ENCODE data around the gene TUBGCP3. TPM values are rescaled to one million over a fixed set of nuclear protein-coding genes. Genes with fewer than 3 reads are reported as not detected.
"Not testable (repeated sequence)": the region's sequence is repeated elsewhere in the genome, so short reads cannot be mapped to it uniquely, and the experiment has no call there.

The TUBGCP3 gene
- total RNA-seq, 1 experiment from 2014 or later: 21.4 TPM

DNA sequence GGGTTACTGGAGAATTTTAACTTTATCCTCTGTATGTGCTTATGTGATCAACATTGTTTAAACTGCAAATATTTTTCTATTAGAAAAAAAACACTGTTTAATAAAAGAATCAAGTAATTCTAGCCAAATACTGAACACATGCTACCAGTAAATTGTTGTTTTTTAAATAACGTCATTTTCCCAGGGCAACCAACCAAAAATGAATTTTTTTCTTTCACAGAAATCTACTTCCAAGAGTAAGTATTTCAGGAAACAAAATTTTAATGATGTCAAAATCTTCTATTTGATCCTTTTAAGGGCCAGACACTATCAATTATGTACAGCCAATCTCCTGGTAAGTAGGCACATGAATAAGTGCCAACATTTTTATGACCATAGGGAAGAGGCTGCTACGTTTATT, 57.1 kb downstream of the TUBGCP3 start:
- DNase-seq (ENCODE audit: low read depth): no peak

DNA sequence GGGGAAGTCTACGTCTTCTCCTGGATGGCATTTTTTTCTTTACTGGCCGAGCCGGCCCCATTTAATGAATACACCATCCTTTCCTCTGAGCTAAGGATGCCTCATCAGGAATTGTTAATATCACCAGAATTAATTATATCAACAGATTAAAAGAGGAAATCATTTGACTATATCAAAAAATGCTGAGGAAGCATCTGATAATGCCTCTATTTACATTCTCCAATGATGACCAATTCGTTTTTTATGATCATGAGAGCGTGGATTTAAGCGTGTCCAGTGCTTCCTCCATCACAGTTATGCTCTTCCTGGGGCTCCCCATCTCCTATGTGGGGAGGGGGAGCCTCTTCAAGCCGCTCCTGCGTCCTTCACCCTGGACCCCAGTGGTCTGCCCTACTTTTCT, 58.7 kb downstream of the TUBGCP3 start:
- DNase-seq (ENCODE audit: low read depth): no peak

DNA sequence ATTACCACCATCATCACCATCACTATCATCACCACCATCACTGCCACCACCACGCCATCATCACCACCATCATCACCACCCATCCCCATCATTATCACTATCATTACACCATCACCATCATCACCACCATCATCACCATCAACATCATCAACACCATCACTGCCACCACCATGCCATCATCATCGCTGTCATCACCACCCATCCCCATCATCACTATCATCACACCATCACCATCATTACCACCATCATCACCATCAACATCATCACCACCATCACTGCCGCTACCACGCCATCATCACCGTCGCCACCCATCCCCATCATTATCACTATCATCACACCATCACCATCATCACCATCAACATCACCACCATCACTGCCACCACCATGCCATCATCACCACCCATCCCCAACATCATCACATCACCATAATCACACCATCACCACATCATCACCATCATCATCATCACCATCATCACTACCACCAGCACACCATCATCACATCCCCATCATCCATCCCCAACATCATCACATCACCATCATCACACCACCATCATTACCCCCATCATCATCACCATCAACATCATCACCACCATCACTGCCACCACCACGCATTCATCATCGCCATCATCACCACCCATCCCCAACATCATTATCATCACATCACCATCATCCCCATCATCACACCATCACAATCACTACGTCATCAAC, 61.7 kb downstream of the TUBGCP3 start:
- DNase-seq (ENCODE audit: low read depth): no peak

DNA sequence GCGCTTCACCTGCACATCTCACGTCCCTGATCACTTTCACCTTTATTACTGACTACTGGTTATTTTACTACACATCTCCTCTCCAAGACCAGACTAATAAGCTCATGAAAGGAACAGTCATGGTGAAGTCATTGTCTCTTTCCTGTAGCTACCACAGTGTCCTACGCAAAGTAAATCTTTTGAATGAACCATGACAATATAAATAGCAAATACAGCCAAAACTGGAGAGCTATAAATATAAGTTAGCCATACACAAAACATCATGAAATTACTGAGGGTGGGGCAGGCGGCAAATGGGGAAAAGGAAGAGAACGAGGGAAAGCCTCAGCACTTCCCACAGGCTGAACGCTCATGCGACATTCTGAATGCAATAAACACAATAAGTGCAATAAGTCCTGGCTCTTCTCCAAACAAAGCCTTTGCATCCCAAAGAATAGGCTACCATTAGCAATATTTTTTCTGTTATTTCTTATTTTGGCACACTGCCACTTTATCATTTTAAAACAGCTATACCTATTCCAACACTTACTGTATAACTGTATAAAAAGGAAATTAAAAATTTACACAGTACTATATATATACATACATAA, 62.5 kb downstream of the TUBGCP3 start:
- no peak for DNase-seq (ENCODE audit: low read depth)

DNA sequence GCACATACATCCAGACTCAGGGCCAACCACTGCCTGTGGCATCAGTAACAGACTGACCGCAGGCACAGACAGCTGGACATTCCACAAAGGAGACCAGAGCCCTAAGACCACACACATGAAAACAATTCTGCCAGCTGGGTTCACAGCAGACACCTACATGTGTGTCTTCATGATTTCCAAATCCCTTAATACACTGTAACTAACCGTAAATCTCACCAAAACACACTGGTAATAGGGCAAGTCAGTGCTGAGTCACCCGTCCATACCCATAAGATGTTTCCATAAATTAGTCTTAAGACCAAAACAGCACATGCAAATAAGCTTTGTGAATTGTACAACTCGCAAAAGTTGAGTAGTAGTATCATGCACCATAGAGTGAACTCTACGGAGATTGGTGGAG, 65.4 kb downstream of the TUBGCP3 start:
- peak; percentile 89 for DNase-seq (ENCODE audit: low read depth)

DNA sequence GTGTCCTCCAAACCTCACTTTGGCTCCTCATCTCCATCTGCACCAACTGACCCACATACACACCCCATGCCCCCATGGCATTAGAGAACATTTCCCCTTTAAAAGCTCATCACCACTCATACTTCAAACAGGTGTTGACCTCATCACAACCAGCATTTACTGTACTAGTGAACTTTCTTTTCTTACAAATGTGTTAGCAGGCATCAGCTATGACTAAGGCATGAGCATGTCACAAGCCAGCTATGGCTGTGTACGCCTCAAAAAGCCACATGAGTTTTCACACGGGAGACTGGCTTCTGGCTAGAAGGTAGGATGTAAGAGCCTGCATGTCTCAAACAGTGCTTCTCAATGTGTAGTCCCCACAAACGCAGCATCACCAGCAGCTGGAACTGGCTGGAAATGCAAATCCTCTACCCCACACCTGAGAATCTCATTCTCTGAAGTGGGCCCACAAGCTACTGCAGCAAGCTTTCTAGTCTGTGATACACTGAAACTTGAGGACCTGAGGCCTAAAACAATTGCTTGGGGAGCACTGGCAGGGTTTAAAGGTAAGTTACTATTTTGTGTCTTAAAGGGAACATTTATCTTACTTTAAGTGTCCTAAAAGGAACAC, 66.8 kb downstream of the TUBGCP3 start:
- peak; percentile 32 for DNase-seq (ENCODE audit: low read depth)

DNA sequence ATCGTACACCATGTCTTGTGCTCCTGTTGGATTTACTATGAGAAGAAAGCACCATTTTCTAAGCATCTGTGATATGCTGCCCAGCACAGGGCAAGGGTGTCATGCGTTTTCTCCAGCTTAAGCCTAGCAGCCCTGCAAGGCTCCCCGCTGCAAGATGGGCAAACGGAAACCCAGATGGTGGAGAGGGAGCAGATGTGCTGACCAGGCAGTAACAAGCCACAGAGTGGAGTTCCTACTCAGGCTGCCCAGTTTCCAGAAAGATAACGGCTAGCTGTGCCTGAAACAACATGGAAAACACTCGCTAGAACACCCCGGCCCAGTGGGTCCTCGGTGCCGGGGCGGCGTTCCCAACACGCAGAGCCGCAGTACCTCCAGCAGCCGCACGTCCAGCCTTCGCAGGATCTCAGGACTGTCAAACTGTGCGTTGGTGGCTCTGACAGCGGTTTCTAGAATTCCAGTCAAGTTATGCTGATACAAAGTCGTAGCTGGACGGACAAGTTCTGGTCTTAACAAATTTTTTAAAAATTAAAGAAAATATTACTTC, 68.4 kb downstream of the TUBGCP3 start:
- DNase-seq (ENCODE audit: low read depth): no peak

DNA sequence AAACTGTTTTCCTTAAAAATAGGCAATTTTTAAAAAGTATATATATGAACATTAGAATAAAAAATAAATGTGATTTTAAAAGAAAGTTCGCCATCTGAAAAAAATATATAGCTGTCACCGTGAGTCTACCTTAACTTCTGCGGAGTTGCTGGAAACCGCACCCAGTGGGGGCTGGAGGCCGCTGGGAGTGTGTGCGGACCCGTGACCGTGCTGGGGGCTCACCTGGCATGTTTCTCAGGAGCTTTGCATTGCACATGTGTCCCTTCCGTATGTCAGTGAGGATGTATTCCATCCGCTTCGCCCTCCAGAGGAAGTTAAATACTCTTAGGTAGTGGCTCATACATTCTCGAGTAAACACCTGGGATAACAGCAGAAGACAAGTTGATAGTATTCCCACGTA, 71.7 kb downstream of the TUBGCP3 start:
- no peak for DNase-seq (ENCODE audit: low read depth)

DNA sequence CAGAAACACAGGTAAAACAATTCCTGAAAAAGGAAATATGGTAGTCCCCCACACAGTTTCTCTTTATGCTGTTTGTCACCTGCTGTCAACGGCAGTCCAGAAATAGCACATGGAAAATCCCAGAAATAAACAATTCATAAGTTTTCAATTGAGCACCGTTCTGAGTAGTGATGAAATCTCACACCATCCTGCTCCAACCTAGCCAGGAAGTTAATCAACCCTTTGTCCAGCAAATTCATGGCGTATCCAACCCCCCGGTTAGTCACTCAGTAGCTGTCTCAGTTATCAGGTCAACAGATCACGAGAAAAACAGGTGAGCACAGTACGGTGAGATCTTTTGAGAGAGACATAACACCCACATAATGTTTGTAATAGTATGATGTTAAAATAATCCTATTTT, 74.2 kb downstream of the TUBGCP3 start:
- no peak for DNase-seq (ENCODE audit: low read depth)

DNA sequence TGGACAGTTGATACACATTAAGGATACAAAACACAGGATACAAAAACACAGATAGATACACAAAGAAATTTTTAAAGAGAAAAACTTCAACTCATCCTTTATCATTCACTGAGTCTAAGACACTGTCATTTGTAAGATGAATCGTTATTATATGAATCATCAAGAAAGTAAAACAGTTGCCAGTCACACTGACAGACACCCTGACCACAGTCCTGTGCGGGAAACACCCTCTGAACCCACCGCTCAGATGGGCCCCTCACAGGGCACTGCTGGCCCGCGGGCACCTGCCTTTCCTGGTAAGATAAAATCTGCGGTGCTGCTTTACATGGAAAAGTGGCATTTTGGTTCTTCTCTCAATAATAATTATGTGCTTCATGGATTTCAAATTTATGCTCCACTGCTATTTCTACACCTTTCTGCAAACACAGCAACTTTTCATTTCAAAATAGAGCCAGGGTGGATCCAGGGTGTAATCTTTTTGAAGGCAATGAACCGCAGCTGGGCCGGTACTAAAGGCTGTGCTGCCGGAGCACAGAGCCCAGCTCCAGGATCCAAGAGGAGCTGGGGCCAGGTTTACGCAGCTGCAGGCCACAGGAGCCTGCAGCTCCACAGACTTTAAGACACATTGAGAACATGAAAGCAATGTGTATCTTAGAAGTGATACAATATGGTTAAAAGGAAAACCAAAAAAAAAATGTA, 76.8 kb downstream of the TUBGCP3 start:
- DNase-seq (ENCODE audit: low read depth): peak; percentile 13

DNA sequence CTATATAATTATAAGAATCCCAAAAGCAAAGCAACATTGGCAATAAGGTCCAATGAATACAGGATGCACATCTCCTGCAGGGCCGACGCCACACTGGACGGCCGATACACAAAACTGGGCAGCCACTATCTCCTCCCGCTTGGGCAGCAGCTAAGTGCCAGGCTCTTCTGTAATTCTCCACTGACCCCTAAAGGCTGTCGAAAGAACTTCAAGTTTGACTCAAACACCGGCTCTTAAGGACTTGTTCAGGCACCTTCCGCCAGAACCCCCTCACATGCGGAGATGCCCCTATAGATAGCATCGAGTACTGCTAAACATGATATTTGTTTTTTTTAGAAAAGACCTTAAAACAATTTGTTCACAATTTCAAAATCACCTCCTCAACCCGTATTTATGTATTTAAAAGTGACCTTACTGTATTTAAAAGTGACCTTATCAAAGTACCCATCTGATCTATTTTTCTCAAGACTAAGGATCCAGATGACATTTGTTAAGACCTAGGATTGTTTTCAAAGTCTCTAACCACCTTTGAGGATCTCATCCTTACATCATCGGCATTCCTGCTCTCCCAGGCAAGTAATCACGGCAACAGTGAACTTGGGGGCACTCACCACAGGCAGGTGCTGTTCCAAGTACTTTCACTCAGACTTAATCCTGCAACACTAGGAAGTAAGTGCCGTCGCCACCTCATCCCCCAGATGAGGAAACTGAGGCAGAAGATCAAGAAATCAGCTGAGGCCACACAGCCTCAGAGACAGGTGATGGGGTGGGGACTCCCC, 77.8 kb downstream of the TUBGCP3 start:
- peak; percentile 64 for DNase-seq (ENCODE audit: low read depth)

DNA sequence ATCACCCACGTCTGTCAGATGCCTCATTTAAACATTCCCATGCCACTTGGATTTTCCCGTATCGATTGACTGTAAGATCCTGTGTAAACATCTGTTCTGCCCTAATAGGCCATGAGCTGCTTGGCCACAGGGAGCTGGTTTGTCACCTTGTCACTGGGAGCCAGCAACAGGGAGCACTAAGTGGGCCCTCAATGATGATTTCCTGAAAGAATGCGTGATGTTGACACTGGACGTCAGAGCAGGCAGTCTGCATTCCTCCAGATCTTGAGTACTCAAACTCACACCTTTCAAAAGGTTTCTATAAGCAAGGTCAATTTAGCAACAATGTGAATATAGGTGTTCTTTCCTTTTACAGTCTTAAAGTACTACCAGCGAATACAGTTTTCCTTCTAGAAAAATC, 78.8 kb downstream of the TUBGCP3 start:
- DNase-seq (ENCODE audit: low read depth): no peak

DNA sequence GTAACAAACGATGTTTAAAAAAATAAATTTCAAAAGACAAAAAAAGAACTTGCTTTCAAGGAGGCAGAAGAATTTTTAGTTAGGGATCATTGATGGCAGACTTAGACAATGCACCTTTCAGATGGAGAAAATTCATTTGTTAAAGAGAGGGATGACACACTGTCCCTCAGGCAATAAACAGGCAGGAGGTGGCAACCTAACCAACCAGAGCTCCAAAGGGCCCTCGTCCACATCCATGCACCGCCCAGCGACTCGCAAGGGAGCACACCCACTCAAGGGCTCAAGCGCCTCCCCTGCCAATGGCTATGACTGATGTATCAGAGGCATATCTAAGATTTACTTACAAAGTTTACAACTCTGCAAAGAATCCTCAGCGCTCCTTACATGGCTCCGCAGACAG, 81.9 kb downstream of the TUBGCP3 start:
- DNase-seq (ENCODE audit: low read depth): no peak

DNA sequence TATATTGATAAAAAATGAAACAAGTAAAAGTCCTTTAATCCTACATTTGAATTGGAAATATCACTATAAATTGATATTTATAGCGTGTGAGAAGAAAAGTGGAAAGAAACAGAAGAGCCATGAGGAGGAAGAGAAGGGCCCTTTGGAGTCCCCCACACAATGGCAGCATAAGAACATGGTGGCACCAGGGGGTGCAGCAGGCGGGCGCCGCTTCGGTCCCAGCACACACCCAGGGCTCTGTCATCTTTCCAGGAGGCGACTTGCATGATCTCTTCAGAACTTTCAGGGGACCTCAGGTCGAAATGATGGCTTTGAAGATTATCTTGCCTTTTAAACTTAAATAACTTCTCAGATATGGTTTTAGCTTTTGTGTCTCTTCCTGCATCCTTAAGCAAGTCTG, 91.8 kb downstream of the TUBGCP3 start:
- DNase-seq (ENCODE audit: low read depth): no peak

DNA sequence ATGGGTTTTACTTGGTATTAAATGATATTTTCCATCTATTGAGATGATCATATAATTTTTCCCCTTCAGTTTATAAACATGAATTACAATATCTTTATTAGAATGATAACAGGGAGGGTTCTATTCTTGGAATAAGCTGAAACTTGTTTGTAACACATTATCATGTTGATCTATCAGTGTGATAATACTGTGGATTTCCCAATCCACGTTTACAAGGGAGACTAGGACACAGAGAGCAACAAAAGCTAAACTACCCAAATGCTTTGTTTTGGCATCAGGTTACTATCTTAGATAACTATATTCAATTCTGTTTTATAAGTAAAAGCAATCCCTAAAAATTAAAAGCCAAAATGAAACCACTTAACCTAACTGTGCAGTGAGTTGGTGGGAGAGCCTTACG, 92.5 kb downstream of the TUBGCP3 start:
- no peak for DNase-seq (ENCODE audit: low read depth)

DNA sequence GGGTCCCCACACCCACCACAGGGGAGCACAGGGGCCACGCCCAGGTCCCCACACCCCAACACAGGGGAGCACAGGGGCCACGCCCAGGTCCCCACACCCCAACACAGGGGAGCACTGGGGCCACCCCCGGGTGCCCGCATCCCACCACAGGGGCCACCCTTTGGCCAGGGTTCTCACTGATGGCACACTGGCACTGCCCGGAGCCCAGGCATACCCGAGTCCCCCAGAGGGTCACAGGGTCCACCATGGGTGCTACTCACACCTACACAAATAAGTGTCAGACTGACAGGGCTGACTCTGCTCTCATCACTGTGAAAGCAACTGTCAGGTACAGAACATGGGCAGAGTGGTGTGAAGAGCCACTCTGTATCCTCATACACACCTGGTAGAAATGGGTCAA, 98.8 kb downstream of the TUBGCP3 start:
- DNase-seq (ENCODE audit: low read depth): no peak

DNA sequence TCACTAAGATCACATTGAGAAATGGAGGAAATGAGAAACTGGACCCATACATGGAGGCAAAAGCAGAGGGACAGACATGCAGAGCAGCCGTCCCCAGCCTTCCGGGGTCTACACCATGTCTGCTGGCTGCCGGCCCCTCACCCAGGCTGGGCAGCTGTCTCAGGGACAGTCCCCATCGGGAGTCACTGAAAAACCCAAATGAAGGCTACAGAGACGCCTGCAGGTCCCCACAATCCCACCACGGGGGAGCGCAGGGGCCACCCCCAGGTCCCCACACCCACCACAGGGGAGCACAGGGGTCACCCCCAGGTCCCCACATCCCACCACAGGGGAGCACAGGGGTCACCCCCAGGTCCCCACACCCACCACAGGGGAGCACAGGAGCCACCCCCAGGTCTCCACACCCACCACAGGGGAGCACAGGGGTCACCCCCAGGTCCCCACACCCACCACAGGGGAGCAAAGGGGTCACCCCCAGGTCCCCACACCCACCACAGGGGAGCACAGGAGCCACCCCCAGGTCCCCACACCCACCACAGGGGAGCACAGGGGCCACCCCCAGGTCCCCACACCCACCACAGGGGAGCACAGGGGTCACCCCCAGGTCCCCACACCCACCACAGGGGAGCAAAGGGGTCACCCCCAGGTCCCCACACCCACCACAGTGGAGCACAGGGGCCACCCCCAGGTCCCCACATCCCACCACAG, 99.5 kb downstream of the TUBGCP3 start:
- not testable (repeated sequence) for DNase-seq (ENCODE audit: low read depth)

DNA sequence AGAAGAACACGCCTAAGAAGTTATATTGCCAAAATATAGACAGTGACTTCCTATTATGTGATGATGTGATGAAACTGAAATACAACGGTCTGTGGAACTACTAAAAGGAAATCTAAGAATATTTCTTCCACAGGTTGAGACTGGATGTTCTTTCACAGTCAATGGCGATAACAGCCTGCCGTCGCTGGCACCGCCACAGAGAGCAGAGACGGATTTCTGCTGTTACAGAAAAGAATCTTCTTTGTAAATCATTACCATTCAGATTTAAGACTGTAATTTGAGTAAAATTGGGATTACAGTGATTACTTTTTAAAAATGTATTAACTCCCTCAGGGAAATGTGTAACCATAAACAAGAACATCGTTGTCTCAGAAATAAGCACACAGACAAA, 100.8 kb downstream of the TUBGCP3 start:
- DNase-seq (ENCODE audit: low read depth): no peak

DNA sequence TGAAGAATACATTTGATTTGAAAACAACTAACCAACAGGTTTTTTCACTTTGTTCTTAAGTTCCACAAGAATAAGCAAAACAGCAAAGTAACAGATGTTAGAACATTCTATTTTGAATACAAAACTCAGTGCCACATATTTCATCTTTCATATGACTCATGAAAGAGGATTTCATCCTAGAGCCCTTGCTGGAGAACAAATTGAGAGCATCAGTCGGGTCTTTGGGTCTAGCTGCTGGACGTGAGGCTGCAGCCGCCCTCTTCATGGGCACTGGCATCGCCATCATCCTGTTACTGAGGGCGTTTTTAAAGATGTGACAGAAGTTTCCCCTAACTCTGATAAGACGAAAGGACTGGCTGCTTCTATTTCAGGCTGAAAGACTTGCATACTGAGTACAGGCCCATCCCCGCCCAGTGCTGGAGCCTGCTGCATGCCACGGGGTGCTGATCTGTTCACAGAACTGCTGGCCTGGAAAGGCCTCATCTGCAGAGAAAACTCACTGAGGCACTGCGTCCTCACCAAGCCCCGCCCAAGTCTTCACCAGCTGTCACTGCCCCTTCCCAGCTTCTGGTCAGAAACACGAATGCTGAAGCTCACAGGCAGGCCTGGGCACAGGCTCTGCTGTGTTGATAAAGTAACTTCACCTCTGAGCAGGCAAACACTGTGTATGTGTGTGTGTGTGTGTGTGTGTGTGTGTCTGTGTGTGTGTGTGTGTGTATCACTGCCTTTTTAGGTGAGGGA, 101.4 kb downstream of the TUBGCP3 start:
- peak; percentile 7 for DNase-seq (ENCODE audit: low read depth)

DNA sequence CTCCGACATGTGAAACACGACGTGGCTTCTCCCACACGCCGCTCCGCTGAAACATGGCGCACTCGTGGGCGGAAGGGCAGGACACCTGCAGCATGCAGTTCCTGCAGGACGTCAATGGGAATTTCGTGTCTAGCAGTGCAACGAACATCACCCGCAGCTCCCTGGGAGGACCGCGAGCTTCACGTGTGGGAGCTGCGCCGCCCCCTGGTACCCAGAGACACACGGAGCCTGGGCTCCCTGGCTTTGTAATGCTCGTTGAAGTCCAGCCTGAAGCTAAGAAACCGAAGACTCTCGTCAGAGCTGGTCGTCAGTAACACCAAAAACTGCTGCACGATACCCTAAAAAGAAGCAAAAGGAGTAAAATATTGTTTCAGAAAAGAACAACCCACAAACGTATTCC, 102.1 kb downstream of the TUBGCP3 start:
- DNase-seq (ENCODE audit: low read depth): not testable (repeated sequence)

All from LHCN-M2 (cell line).